ENCODE results near the gene CPD. TPM values are rescaled to one million over a fixed set of nuclear protein-coding genes. Genes with fewer than 3 reads are reported as not detected.
"Not testable (repeated sequence)": the region's sequence is repeated elsewhere in the genome, so short reads cannot be mapped to it uniquely, and the experiment has no call there.

CPD gene
- total RNA-seq, 1 donor from 2014 or later, result 107 TPM

DNA sequence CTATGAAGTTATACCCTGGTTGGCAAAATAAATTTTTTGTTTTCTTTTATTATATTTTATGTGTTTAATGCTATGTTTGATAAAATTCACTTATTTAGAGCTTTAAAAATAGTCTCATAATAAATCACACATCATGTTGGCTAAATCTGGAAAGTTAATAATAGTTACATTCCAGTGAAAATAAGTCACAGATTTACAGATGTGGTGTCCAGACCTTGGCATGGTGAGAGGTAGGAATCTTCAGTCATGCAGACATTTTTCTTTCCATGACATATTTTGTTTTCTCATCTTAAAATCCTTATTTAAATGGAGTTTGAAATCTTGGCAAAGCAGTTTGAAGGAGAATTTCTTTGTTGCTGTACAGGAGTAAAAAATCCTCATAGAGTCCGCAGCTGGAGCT is 50.4 kb downstream of the CPD start:
- peak; percentile 17 for DNase-seq

DNA sequence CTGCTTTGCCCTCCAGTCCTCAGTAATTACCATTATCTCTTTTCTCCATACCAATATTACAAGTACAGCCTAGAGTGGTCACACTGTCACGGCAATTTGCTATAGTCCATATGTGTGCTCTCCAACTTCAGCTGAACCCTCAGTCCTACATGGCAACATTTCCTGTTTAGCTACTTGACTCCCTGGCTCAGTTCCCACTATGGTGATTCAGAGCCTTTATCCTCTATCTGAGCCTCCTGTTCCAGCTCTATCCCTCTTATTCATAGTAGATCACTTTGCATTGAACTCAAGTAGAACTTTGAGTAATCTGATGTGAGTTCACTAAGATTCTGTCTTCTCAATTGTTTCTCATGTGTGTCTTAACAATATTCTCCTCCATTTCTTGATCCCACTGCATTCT is 54.8 kb downstream of the CPD start:
- DNase-seq, result peak; percentile 17

DNA sequence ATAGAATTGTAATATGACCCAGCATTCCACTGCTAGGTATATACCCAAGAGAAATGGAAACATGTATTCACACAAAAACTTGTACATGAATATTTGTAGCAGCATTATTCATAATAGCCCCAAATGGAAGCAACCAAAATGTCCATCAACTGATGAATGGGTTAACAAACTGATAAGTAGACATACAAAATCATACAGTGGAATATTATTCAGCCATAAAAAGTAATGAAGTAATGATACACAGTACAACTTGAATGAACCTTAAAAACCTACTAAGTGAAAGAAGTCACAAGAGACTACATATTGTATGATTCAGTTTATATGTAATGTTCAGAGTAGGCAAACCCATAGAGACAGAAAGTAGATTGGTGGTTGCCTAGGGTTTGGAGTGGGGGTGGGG is 58.0 kb downstream of the CPD start:
- DNase-seq, result no peak

DNA sequence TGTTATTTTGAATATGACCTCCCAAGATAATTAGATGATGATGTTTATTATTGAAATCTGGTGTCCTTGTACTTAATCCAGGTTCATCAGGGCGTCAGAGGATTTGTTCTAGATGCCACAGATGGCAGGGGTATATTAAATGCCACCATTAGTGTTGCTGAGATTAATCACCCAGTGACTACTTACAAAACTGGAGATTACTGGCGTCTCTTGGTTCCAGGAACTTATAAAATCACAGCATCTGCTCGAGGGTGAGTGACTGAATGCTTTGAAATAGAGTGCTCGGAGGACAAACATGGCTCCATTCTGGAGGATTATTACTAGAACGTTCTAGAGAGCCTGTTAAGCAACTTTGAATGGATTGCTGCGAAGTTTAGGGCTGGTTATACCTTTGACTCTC is 65.0 kb downstream of the CPD start:
- DNase-seq, result no peak

DNA sequence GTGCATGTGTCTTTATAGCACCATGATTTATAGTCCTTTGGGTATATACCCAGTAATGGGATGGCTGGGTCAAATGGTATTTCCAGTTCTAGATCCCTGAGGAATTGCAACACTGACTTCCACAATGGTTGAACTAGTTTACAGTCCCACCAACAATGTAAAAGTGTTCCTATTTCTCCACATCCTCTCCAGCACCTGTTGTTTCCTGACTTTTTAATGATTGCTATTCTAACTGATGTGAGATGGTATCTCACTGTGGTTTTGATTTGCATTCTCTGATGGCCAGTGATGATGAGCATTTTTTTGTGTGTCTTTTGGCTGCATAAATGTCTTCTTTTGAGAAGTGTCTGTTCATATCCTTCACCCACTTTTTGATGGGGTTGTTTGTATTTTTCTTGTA is 67.9 kb downstream of the CPD start:
- not testable (repeated sequence) for DNase-seq

DNA sequence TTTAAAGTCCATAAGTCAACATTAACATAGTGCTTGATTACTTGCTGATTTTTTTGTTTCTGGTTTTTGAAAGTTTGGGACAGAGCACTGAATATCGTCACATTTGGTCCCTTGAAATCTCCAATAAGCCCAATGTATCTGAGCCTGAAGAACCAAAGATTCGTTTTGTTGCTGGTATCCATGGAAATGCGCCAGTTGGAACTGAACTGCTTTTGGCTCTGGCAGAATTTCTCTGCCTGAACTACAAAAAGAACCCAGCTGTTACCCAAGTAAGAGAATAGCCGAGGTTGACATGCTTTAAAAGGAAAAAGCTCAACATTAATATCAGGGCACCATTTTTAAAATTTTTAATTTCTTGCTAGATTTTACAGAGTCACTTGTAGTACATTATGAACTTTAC is 70.8 kb downstream of the CPD start:
- DNase-seq, result peak; percentile 89

DNA sequence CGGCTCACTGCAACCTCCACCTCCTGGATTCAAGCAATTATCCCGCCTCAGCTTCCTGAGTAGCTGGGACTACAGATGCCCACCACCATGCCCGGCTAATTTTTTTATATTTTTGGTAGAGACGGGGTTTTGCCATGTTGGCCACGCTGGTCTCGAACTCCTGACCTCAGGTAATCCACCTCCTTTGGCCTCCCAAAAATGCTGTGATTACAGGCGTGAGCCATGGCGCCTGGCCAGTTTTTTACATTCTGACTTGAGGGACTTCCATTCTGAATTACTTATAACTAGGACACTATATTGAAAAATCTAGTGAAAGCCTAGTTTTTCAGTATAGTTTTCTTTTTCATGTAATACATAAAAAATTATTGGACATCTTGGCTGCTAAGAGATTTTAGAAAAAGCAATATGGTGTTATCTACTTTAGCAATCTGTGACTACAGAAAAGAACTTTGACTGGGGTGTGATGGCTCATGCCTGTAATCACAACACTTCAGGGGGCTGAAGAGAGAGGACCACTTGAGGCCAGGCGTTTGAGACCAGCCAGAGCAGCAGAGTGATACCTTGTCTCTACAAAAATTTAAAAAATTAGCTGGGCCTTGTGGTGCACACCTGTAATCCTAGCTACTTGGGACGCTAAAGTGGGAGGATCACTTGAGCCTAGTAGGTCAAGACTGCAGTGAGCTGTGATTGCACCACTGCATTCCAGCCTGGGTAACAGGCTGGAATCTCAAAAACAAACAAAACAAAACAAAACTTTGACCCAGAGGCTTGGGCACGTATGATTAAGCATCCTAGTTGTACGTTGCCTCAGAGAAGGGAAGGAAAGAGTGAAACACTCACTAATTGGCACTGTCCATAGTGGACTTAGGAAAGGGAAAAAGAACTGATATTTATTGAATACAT is 71.6 kb downstream of the CPD start:
- no peak for DNase-seq

DNA sequence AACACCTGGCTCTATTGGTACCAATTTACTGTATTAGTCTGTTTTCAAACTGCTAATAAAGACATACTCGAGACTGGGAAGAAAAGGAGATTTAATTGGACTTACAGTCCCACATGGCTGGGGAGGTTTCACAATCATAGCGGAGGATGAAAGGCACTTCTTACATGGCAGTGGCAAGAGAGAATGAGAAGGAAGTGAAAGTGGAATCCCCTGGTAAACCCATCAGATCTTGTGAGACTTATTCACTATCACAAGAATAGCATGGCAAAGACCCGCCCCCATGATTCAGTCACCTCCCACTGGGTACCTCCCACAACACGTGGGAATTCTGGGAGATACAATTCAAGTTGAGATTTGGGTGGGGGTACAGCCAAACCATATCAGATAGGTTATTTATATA is 75.9 kb downstream of the CPD start:
- no peak for DNase-seq

DNA sequence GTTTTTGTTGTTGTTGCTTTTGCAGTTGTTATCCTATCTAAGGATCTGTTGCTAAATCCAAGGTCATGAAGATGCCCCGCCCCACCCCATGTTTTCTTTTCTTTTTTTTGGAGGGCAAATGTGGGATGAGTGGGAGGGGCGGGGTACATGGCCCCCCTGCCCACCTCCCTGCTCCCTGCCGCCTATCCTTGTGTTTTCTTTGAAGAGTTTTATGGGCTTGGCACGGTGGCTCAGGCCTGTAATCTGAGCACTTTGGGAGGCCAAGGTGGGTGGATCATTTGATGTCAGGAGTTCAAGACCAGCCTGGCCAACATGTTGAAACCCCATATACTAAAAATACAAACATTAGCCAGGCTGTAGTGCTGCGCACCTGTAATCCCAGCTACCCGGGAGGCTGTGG is 79.6 kb downstream of the CPD start:
- no peak for DNase-seq

DNA sequence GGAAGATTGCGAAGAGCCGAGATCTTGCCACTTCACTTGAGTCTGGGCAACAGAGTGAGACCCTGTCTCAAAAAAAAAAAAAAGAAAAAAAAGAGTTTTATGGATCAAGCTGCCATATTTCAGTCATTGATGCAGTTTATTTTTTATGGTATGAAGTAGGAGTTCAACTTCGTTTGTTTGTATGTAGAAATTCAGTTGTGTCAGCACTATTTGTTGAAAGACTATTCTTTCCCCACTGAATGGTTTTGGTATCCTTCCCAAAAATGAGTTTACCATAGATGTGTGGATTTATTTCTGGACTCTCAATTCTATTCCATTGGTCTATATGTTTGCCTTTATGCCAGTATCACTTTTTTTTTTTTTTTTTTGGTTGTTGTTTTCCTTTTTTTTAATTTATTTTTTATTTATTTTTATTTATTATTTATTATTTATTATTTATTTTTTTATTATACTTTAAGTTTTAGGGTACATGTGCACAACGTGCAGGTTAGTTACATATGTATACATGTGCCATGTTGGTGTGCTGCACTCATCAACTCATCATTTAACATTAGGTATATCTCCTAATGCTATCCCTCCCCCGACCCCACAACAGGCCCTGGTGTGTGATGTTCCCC is 80.2 kb downstream of the CPD start:
- not testable (repeated sequence) for DNase-seq

DNA sequence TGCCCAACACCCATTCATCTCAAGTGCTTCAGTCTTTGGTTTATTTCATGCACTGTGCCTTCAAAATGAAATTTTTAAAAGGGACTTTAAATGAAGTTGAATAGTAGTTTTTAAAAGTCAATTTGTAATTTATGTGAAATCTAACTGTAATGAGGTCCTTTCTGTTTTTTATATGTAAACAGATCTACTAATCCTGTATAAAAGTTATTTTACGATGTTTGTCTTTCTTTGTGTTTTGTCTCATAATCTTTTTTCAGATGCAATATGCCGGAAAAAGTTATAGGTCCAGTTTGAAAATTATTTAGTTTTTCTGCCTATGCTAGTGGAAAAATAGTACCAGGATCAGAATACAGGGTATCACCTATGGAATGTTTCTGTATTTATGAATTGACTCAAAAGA is 89.7 kb downstream of the CPD start:
- no peak for DNase-seq

DNA sequence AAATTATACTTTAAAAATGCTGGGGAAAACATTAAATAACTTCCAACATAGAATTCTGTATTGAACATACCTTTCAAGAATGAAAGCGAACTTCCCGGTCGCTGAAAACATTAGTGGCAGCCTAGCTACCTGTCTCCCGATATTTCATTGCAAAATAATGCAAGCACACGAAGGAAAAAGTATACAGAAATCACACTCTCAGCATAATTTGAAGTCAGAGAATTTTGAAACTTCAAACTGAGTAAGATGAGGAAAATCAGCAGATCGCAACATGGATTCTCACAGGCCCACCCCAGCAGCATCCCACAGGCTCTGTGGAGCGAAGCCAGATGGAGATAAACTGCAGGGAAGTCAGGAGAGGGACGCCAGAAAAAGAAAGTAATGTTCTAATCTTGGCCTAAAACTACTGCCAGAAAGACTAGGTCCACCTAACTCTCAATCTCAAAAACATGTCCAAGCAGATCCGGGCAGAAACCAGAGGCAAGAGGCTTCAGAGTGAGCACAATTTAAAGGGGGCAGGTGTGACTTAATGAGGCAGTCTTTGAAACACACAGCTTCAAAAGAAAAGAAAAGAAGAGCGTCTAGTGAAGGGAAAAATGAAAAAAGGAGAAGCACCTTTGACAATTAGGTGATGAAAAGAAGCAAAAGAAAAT is 93.6 kb downstream of the CPD start:
- DNase-seq, result peak; percentile 3

DNA sequence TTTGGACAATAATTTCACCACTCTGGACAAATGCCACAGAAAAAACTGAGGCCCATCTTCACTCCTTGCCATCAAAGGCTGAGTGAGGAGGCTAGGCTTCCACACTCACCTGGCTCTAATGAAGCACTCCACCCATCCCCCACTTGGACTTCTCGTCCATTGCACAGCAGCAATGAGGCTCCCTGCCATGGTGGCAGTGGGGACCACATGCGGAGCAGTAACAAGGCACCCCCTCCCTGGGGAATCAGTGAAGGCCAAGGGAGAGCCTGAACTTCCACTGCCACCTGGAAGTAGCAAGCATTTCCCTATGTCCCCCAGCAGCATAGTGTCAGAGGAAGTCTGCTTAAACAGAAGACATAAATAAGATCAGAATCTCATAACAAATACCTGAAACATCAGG is 96.5 kb downstream of the CPD start:
- DNase-seq, result no peak

DNA sequence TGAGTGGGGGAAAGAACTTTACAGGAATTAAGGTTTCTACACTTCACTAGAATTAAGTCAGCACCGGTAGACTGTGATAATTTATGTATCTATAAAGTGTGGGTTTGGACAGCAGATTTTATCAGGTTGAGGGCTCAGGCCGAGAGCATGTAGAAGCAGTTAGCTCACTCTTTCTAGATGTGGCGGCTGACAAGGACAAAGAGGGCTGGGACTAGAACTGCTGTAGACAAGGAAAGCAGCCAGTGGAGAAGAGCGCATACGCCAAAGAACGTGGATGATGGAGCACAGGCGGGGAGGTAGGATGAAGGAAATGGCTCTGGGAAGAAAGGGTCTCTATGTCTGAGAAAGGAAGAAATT is 98.0 kb downstream of the CPD start:
- no peak for DNase-seq

DNA sequence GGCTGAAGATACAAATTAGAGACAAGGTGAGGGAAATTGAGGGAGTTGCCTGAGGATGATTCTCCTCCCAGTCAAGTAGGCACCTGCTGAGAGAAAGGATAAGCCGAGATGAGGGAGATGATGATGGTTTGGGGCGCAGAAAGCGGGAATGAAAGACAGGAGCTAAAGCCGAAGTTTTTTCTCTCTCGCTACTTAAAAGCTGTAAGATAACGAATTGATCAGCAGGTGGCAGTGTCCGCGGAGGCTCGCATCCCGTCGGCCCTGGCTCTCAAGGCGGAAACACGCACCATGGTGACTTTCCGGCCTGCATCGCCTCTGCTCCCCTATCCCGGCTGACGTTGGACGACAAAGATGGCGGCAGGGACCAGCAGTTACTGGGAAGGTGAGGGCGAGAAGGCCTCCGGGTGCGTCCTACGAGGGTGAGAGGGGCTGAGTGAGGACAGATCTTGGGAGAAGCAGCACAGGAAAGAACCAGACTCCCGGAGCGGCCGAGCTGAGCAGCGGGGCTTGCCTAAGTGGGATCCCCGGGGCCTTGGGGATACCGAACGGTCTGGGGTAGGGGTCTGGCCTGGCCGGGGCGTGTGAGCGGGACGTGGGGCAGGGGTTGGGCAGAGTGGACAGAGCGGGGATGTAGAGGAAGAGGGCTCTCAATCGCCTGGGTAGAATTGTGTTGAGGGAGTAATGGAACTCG is 98.5 kb downstream of the CPD start, which contains the start of gene GOSR1:
TSS of gene GOSR1 (plus strand) at position 326 of the 691 bp plus-strand sequence. CDS start at position 352, 26 bp downstream.
- peak; percentile 98 for DNase-seq

DNA sequence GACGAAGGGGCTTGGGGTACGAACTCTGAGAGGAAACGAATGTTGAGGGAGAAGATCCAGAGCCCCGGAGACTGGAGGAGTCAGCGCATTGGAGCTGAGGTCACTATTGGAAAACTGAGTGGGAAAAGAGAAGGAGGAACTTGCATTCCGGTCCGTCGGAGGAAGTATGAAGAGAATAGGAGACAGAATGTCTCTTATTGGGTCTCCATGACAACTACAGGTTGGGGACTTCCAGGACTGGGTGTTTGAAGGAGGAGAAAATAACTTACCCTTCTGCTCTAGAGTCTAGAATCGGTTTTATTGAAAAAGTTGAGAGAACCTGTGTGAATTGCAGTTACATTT is 99.0 kb downstream of the CPD start:
- DNase-seq, result peak; percentile 26

DNA sequence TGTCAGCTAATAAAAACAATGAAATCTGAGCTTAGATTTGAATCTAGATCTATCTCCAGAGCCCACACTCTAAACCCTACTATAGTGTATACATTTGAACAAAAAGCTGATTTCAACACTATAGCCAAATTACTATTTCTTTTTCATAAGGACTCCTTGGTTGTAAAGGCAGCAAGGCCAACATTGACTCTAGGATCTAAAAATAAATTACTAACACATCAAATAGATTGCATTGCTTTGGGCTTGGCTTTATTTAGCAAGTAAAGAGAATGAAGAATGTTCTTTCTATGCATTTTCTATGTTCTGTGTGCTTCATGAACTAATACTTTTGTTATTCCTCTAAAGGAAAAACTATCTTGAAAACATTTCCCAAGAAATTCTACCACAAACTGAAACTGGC is 103.8 kb downstream of the CPD start:
- no peak for DNase-seq

DNA sequence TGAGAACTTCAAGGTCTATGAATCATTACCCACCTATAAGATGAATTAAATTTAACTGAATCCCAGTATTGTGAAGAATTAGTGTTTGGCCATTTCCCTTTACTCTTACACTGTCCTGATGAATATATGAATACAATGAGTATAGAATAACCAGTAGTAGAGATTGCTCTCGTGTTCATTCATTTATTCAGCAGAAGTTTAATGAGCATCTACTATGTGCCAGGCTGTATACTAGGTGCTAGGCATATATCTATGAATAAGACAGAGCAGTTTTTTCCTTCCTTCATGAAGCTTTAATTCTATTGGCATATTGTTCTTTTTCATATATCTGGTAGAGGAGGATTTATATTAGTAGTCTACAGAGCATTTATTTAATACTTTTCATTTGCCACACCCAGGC is 104.4 kb downstream of the CPD start:
- no peak for DNase-seq

DNA sequence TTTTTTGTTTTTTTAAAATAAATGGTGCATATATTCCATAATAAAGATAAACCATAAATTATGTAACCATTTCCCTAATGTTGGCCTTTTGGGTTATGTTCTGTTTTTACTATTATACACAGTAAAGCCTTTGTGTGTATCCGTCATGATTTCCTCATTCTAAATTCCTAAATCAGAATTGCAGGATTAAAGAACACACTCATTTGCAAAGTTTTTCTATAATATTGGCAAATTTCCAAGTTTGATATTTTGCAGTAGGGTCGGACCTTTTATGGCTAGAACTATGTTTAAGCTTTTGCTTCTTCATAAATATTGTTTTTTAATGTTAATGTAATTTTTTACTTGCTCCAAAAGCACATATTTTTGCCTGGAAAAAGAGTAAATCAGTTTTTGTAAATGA is 115.1 kb downstream of the CPD start:
- no peak for DNase-seq

DNA sequence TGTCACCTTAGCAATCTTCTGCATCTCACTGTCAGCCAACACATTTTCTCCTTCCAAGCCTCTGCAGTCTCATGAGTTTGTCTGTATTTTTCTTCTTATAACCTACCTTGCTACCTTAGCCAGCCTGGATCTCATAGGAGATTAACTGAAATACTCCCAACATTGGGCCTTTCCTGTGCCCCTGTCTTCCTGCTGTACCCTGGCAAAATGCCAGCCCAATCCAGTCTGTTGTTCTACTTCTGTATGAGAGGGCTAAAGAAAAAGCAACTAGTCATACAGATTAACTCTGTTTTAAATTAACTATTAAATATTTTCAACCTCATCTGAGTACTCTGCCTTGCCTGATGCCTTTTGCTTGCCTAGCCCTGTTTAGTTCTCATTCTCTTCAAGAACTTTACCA is 116.9 kb downstream of the CPD start:
- DNase-seq, result peak; percentile 12

DNA sequence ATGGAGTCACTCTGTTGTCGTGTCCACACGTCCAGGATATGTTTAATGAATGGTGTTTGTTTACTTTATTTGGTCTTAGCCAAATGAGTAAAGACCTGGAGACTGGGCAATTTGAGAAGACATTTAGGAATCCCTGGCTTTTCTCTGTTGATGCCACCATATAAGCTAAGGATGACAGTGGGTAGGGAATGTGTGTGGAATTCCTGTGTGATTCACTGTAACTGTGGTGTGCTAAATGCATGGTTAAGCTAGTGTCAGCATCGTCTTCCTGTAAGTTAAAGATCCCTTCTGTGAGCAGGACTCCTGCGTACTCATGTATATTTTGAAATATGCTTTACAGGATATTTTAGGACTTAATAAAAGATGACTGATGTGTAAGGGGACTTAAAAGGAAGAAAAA is 124.8 kb downstream of the CPD start:
- DNase-seq, result no peak

DNA sequence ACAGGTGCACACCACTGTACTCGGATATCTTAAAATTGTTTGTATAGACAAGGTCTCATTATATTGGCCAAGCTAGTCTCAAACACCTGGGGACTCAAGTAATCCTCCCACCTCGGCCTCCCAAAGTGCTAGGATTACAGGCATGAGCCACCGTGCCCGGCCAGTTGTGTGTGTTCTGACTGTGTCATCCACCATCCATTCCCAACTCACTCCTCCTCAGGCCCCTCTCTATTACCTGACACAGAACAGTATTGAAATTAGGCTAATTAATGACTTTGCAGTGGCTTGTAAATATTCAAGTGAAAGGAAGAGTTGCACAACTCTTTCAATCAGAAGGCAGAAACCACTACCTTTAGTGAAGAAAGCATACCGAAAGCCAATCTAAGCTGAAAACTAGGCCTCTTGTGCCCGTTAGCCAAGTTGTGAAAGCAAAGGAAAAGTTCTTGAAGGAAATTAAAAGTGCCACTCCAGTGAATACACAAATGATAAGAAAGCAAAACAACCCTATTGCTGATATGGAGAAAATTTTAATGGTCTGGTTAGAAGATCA is 127.2 kb downstream of the CPD start:
- no peak for DNase-seq

DNA sequence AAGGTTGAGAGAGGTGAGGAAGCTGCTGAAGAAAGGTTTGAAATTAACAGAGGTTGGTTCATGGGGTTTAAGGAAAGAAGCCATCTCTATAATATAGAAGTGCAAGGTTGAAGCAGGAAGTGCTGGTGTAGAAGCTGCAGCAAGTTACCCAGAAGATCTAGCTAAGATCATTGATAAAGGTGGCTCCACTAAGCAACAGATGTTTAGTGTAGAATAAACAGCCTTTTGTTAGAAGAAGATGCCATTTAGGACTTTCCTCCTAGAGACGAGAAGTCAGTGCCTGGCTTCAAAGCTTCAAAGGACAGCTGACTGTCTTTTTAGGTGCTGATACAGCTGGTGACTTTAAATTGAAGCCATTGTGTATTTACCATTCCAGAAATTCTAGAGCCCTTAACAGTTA is 127.8 kb downstream of the CPD start:
- DNase-seq, result no peak
